H1 (cell line): Measurements from ENCODE around the gene FRMD4B. TPM values are rescaled to one million over a fixed set of nuclear protein-coding genes. Genes with fewer than 3 reads are reported as not detected.

Source experiments
- CTCF ChIA-PET: fragments of 300-600 bp; sonication (Branson Sonifier 250); formaldehyde crosslinking; loops from one replicate; lab custom pipeline; 2021; ENCODE audit not compliant: partially characterized antibody; lab: Charles Lee
- POLR2A ChIA-PET: fragments of 300-600 bp; sonication (Branson Sonifier 250); formaldehyde crosslinking; loops from one replicate; lab custom pipeline; 2021; ENCODE audit warnings: inconsistent platforms; ENCODE audit not compliant: partially characterized antibody; lab: Charles Lee
- DNase-seq, 2 experiments: peaks; one replicate each; pipeline versions ENCODE4 v3.0.0 to v3.0.0-alpha.2; 2010 to 2022; ENCODE audit warnings: low spot score in 2 of 2, low read depth in 1 of 2, mixed read lengths in 1 of 2
- FAIRE-seq: peaks from 2 replicates; lab custom pipeline; 2011; peaks lifted over from hg19 to GRCh38; lab: Jason Lieb, UNC
- H2AFZ ChIP-seq: 2 replicates; pipeline ENCODE4 v1.8.1; 2012; ENCODE audit warnings: low read length, inconsistent platforms
- H2AK5ac ChIP-seq: 2 replicates; pipeline ENCODE4 v1.6.1; 2013; ENCODE audit warnings: low read depth, low read length
- H2BK120ac ChIP-seq: replicated peaks from 2 replicates; pipeline ENCODE3; 2013; ENCODE audit warnings: low read depth, low read length, inconsistent platforms
- H2BK12ac ChIP-seq: 2 replicates; pipeline ENCODE4 v1.6.1; 2013; ENCODE audit warnings: low read depth, low read length
- H2BK15ac ChIP-seq: 2 replicates; pipeline ENCODE4 v1.6.1; 2013; ENCODE audit warnings: low read length
- H2BK20ac ChIP-seq: 2 replicates; pipeline ENCODE4 v1.6.1; 2013; ENCODE audit warnings: low read length
- H2BK5ac ChIP-seq: 2 replicates; pipeline ENCODE4 v1.6.1; 2013; ENCODE audit warnings: low read depth, low read length
- H3K14ac ChIP-seq: 2 replicates; pipeline ENCODE4 v1.6.1; 2013; ENCODE audit warnings: inconsistent platforms; ENCODE audit not compliant: insufficient read length
- H3K18ac ChIP-seq: 2 replicates; pipeline ENCODE4 v1.6.1; 2013; ENCODE audit warnings: low read length; ENCODE audit errors: extremely low read depth
- H3K23ac ChIP-seq: 2 replicates; pipeline ENCODE4 v1.6.1; 2013; ENCODE audit warnings: inconsistent platforms; ENCODE audit not compliant: insufficient read length
- H3K23me2 ChIP-seq: 2 replicates; pipeline ENCODE4 v1.6.1; 2013; ENCODE audit warnings: low read depth, low read length
- H3K27ac ChIP-seq: 2 replicates; pipeline ENCODE4 v1.6.1; 2011; ENCODE audit warnings: low read depth, low read length, inconsistent platforms
- H3K27me3 ChIP-seq, 4 experiments: replicated peaks in 1 of 4; 1 replicate in 1 of 4; 2 replicates in 3 of 4; pipeline versions ENCODE4 v1.6.1 to v1.8.1; 2011 to 2013; ENCODE audit warnings: low read length in 3 of 4, mild to moderate bottlenecking in 3 of 4, inconsistent platforms in 2 of 4, mixed read lengths in 2 of 4, moderate library complexity in 1 of 4; ENCODE audit not compliant: control insufficient read depth in 3 of 4, insufficient read depth in 3 of 4; ENCODE audit errors: extremely low read depth in 1 of 4
- H3K36me3 ChIP-seq, 4 experiments: 2 replicates each; pipeline versions ENCODE4 v1.6.1 to v1.8.1; 2011 to 2013; ENCODE audit warnings: mild to moderate bottlenecking in 4 of 4, low read length in 3 of 4, moderate library complexity in 2 of 4, control low read depth in 1 of 4, inconsistent platforms in 1 of 4; ENCODE audit not compliant: insufficient read depth in 4 of 4, control insufficient read depth in 2 of 4
- H3K4ac ChIP-seq: replicated peaks from 2 replicates; pipeline ENCODE3; 2013; ENCODE audit warnings: low read length, low read depth, mixed read lengths, inconsistent platforms; ENCODE audit not compliant: insufficient read length
- H3K4me1 ChIP-seq, 4 experiments: replicated peaks in 1 of 4; 1 replicate in 1 of 4; 2 replicates in 3 of 4; pipeline versions ENCODE4 v1.6.1 to v1.8.1; 2011 to 2013; ENCODE audit warnings: low read length in 3 of 4, inconsistent platforms in 2 of 4, mixed read lengths in 1 of 4; ENCODE audit not compliant: insufficient read depth in 4 of 4, control insufficient read depth in 3 of 4
- H3K4me2 ChIP-seq, 2 experiments: 2 replicates each; pipeline versions ENCODE4 v1.6.1 to v1.8.1; 2011 to 2013; ENCODE audit warnings: low read depth in 2 of 2, low read length in 2 of 2, control low read depth in 1 of 2, inconsistent platforms in 1 of 2, mild to moderate bottlenecking in 1 of 2; ENCODE audit not compliant: insufficient read depth in 1 of 2
- H3K4me3 ChIP-seq, 4 experiments: fragments of 200-600, 300-600 bp in 1 of 4; sonication (generic), shearing (Covaris generic), sonication (Bioruptor Twin) in 1 of 4; 2 replicates each; pipeline versions ENCODE4 v1.5.1 to v1.8.1; 2011 to 2016; ENCODE audit warnings: low read length in 4 of 4, low read depth in 3 of 4, control low read depth in 2 of 4, inconsistent platforms in 2 of 4, mild to moderate bottlenecking in 2 of 4, mixed read lengths in 1 of 4, moderate library complexity in 1 of 4; ENCODE audit not compliant: insufficient read depth in 2 of 4; ENCODE audit errors: extremely low read depth in 1 of 4
- H3K56ac ChIP-seq: replicated peaks from 2 replicates; pipeline ENCODE3; 2013; ENCODE audit warnings: low read depth, mild to moderate bottlenecking, mixed read lengths, low read length, inconsistent platforms; ENCODE audit not compliant: insufficient read length
- H3K79me1 ChIP-seq: 2 replicates; pipeline ENCODE4 v1.6.1; 2013; ENCODE audit warnings: low read depth, low read length, control low read depth
- H3K79me2 ChIP-seq, 2 experiments: 2 replicates each; pipeline versions ENCODE4 v1.6.1 to v1.8.1; 2012 to 2013; ENCODE audit warnings: low read length in 2 of 2, mild to moderate bottlenecking in 2 of 2, inconsistent platforms in 1 of 2; ENCODE audit not compliant: insufficient read depth in 2 of 2, control insufficient read depth in 1 of 2
- H3K9ac ChIP-seq, 4 experiments: replicated peaks in 1 of 4; 1 replicate in 1 of 4; 2 replicates in 3 of 4; pipeline versions ENCODE4 v1.6.1 to v1.8.1; 2011 to 2013; ENCODE audit warnings: low read depth in 3 of 4, low read length in 3 of 4, control low read depth in 2 of 4, mild to moderate bottlenecking in 2 of 4, moderate library complexity in 2 of 4, inconsistent platforms in 1 of 4; ENCODE audit errors: extremely low read depth in 1 of 4
- H3K9me3 ChIP-seq, 2 experiments: 2 replicates each; pipeline versions ENCODE4 v1.6.1 to v1.8.1; 2012 to 2013; ENCODE audit warnings: mild to moderate bottlenecking in 2 of 2, moderate library complexity in 2 of 2, control low read depth in 1 of 2, inconsistent platforms in 1 of 2, low read depth in 1 of 2, low read length in 1 of 2, mixed read lengths in 1 of 2; ENCODE audit not compliant: insufficient read depth in 2 of 2
- H4K20me1 ChIP-seq, 2 experiments: replicated peaks in 1 of 2; 2 replicates each; pipeline versions ENCODE3 to v1.8.1; 2011 to 2013; ENCODE audit warnings: inconsistent platforms in 2 of 2, low read length in 2 of 2, mild to moderate bottlenecking in 1 of 2; ENCODE audit not compliant: insufficient read depth in 2 of 2, control insufficient read depth in 1 of 2
- H4K5ac ChIP-seq: 2 replicates; pipeline ENCODE4 v1.6.1; 2013; ENCODE audit warnings: low read length, low read depth, mixed read lengths, inconsistent platforms; ENCODE audit not compliant: insufficient read length
- H4K8ac ChIP-seq: 2 replicates; pipeline ENCODE4 v1.8.0; 2013; ENCODE audit warnings: mild to moderate bottlenecking, moderate library complexity, low read length, inconsistent platforms; ENCODE audit not compliant: insufficient read depth; ENCODE audit errors: extremely low read depth
- H4K91ac ChIP-seq: replicated peaks from 2 replicates; pipeline ENCODE3; 2013; ENCODE audit warnings: low read length, mixed read lengths, inconsistent platforms; ENCODE audit not compliant: insufficient read length
- CEBPB ChIP-seq: IDR thresholded peaks from 2 replicates; pipeline ENCODE4 v1.6.1; 2012; ENCODE audit warnings: low read depth, low read length
- CHD2 ChIP-seq: IDR thresholded peaks from 2 replicates; pipeline ENCODE4 v1.6.1; 2012; ENCODE audit warnings: low read length, improper control_type of control experiment
- EGR1 ChIP-seq: IDR thresholded peaks from 2 replicates; pipeline ENCODE4 v1.6.1; 2011; ENCODE audit warnings: low read depth, low read length, borderline replicate concordance
- HDAC2 ChIP-seq, 2 experiments: fragments of 300-600 bp in 1 of 2; sonication (generic) in 1 of 2; IDR thresholded peaks; 2 replicates each; pipeline ENCODE4 v1.6.1; 2011 to 2012; ENCODE audit warnings: low read depth in 2 of 2, low read length in 2 of 2, mild to moderate bottlenecking in 2 of 2, moderate library complexity in 2 of 2, borderline replicate concordance in 1 of 2, inconsistent platforms in 1 of 2
- HDAC6 ChIP-seq: IDR thresholded peaks from one replicate; pipeline ENCODE4 v1.7.1; 2012; ENCODE audit warnings: low read depth, mild to moderate bottlenecking, inconsistent platforms, low read length, moderate library complexity
- KDM4A ChIP-seq: IDR thresholded peaks from one replicate; pipeline ENCODE4 v1.7.1; 2012; ENCODE audit warnings: low read depth, mild to moderate bottlenecking, moderate library complexity, low read length, inconsistent platforms; ENCODE audit not compliant: severe bottlenecking
- SIRT6 ChIP-seq: IDR thresholded peaks from one replicate; pipeline ENCODE4 v1.7.1; 2012; ENCODE audit warnings: low read length, inconsistent platforms
- TAF1 ChIP-seq: IDR thresholded peaks from 2 replicates; pipeline ENCODE4 v1.6.1; 2011; ENCODE audit warnings: mild to moderate bottlenecking, low read depth, low read length
- TAF7 ChIP-seq: optimal IDR thresholded peaks from 2 replicates; pipeline ENCODE3; 2011; ENCODE audit warnings: low read depth, mild to moderate bottlenecking, inconsistent platforms, low read length, moderate library complexity, borderline replicate concordance
- WGBS, 2 experiments: shearing (Covaris generic) in 1 of 2; methylation state at CpG; one replicate each; pipeline versions ENCODE4 v1.1.6 to v1.1.7; 2013 to 2015; ENCODE audit warnings: low lambda C conversion rate in 2 of 2, mixed read lengths in 2 of 2, inconsistent platforms in 1 of 2, low coverage in 1 of 2, missing lambda C conversion rate in 1 of 2; ENCODE audit not compliant: insufficient replicate concordance in 2 of 2, insufficient coverage in 1 of 2, insufficient read length in 1 of 2; ENCODE audit errors: extremely low coverage in 1 of 2, missing lambda C conversion rate in 1 of 2; 5-methylcytosine and 5-hydroxymethylcytosine counted together
- polyA plus RNA-seq, 7 experiments: library from polyadenylated mRNA; depleted of rRNA in 3 of 7; stranded (reverse) in 5 of 7; unstranded in 2 of 7; fragments of >200 nt in 5 of 7; fragments of 200-250 nt in 2 of 7; gene quantifications; 1 replicate in 5 of 7; 2 replicates in 1 of 7; 4 replicates in 1 of 7; pipeline versions ENCODE4 v1.2.1 to v1.2.3, GENCODE V29; 2011 to 2013; ENCODE audit warnings: missing spikeins in 2 of 7, mixed read lengths in 2 of 7
- total RNA-seq: library from RNA; stranded (reverse); fragmentation: NEBNext Ultra II Directional; extraction: Animal tissue kit (Norgen Biotek cat#: 25700); gene quantifications from 2 replicates; pipeline ENCODE4 v1.2.1, GENCODE V29; 2021
- TF ChIP-seq, protein P1 (sequence below): IDR thresholded peaks from 2 replicates; pipeline ENCODE4 v1.6.1; 2011; ENCODE audit warnings: low read depth, mild to moderate bottlenecking, low read length; ENCODE audit not compliant: insufficient read depth
- TF ChIP-seq, protein P2 (sequence below), 3 experiments: IDR thresholded peaks; 1 replicate in 2 of 3; 2 replicates in 1 of 3; pipeline versions ENCODE4 v1.5.1 to v1.6.1; 2011; ENCODE audit warnings: low read length in 3 of 3, mild to moderate bottlenecking in 3 of 3, inconsistent platforms in 2 of 3, low read depth in 1 of 3, moderate library complexity in 1 of 3; ENCODE audit not compliant: insufficient read depth in 1 of 3; ENCODE audit errors: control extremely low read depth in 1 of 3

Gene FRMD4B
- total and polyA plus RNA-seq, 2 of the 8 experiments (the other 6 are each of a cell fraction or from before 2014, with no cell fraction given), result 2.7 to 7.2 TPM

DNA sequence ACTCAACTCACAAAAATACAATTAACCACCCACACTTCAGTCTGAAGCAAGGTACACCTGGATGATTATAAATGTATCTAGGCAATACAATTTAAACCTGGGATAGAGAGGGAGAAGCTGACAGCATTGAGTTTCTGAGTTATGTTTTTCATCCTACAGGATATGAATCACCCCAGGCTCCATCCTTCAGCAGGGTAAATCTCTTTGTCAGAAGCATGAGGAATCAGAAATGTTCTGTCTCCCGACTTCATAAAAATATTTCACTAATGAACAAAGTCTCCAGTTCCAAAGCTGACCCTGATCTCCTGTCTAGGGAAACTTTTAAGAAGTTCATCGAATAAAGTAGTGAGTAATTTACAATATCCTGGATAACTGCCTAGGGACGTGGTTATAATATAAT is 25.5 kb upstream of the FRMD4B start:
- H4K20me1 ChIP-seq, result peaks cover 0 to 2% of the 10 kb centered on the region in 2 experiments
- H3K23me2 ChIP-seq, result no peaks in the 10 kb centered on the region
- POLR2A ChIA-PET, result no interaction called here
- no peaks in the 10 kb centered on the region for H3K79me1 ChIP-seq
- H2BK5ac ChIP-seq, result no peak overlapping the region
- no peaks in the 10 kb centered on the region for H3K79me2 ChIP-seq
- FAIRE-seq (no peak), DNase-seq (no peak)
- H3K9ac ChIP-seq, result no peak overlapping the region
- H3K23ac ChIP-seq, result no peak overlapping the region
- H3K27me3 ChIP-seq, result no peaks in the 10 kb centered on the region
- H4K5ac ChIP-seq, result no peak overlapping the region
- 92% methylated on average over 3 of the region's 3 CpGs; no CpG with 5 or more reads in 1 of the 2 experiments for WGBS, 2 experiments
- no peak overlapping the region for H3K56ac ChIP-seq
- no peaks in the 10 kb centered on the region for H3K9me3 ChIP-seq
- no peak overlapping the region for H3K4me3 ChIP-seq
- no peak overlapping the region for H3K4ac ChIP-seq
- H4K8ac ChIP-seq, result no peak overlapping the region
- H4K91ac ChIP-seq, result no peak overlapping the region
- H2BK12ac ChIP-seq, result no peak overlapping the region
- no peak overlapping the region for H2AFZ ChIP-seq
- CTCF ChIA-PET, result interaction anchor here (0.7 to 2.8 kb wide), 8 partner anchors 8 to 254 kb away, joined by 3 to 12 read pairs (median 4); no protein-coding TSS in a partner anchor
- H3K36me3 ChIP-seq, result no peaks in the 10 kb centered on the region
- no peak overlapping the region for H2BK20ac ChIP-seq
- no peak overlapping the region for H3K18ac ChIP-seq
- H3K4me1 ChIP-seq, result peaks cover 0 to 2% (median 0%) of the 10 kb centered on the region in 4 experiments; a peak in 2 of 7 replicates
- no peak overlapping the region for H2BK120ac ChIP-seq
- no peak overlapping the region for H3K27ac ChIP-seq
- H3K4me2 ChIP-seq, result no peak overlapping the region
- H2BK15ac ChIP-seq, result no peak overlapping the region
- no peak overlapping the region for H2AK5ac ChIP-seq
- no peak overlapping the region for H3K14ac ChIP-seq
- TF ChIP-seq, protein P1, sequence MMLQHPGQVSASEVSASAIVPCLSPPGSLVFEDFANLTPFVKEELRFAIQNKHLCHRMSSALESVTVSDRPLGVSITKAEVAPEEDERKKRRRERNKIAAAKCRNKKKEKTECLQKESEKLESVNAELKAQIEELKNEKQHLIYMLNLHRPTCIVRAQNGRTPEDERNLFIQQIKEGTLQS, result no peak
- no peak for TF ChIP-seq KDM4A
- TF ChIP-seq EGR1, result no peak
- TF ChIP-seq CEBPB, result no peak
- no peak for TF ChIP-seq SIRT6
- TF ChIP-seq CHD2, result no peak
- no peak for TF ChIP-seq HDAC2 (IDR thresholded peaks at IDR 0.05; ENCODE audit: borderline replicate concordance in 1 of 2, low read depth in 2 of 2, low read length in 2 of 2)
- TF ChIP-seq, protein P2, sequence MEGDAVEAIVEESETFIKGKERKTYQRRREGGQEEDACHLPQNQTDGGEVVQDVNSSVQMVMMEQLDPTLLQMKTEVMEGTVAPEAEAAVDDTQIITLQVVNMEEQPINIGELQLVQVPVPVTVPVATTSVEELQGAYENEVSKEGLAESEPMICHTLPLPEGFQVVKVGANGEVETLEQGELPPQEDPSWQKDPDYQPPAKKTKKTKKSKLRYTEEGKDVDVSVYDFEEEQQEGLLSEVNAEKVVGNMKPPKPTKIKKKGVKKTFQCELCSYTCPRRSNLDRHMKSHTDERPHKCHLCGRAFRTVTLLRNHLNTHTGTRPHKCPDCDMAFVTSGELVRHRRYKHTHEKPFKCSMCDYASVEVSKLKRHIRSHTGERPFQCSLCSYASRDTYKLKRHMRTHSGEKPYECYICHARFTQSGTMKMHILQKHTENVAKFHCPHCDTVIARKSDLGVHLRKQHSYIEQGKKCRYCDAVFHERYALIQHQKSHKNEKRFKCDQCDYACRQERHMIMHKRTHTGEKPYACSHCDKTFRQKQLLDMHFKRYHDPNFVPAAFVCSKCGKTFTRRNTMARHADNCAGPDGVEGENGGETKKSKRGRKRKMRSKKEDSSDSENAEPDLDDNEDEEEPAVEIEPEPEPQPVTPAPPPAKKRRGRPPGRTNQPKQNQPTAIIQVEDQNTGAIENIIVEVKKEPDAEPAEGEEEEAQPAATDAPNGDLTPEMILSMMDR (IDR thresholded peaks at IDR 0.05; ENCODE audit: control extremely low read depth in 1 of 3, insufficient read depth in 1 of 3, low read depth in 1 of 3, low read length in 3 of 3), result no peak
- TF ChIP-seq TAF7, result no peak
- TF ChIP-seq TAF1, result no peak
- TF ChIP-seq HDAC6, result no peak
